Pancreas (tissue), 10 donors: ENCODE results near the gene CD79A. TPM values are rescaled to one million over a fixed set of nuclear protein-coding genes. Genes with fewer than 3 reads are reported as not detected.

Experiments used
- ATAC-seq, 4 donors: fragments of 200-7000 bp; cut with Tn5 transposase; one replicate each; pipeline versions ENCODE4 v1.8.0 to v1.9.1; 2020; ENCODE audit warnings: mild to moderate bottlenecking in 4 of 4, moderate library complexity in 4 of 4
- DNase-seq, 6 donors: peaks; one replicate each; pipeline ENCODE4 v3.0.0-alpha.2; 2020
- FAIRE-seq: peaks from 2 replicates; lab custom pipeline; 2012; peaks lifted over from hg19 to GRCh38; lab: Jason Lieb, UNC
- H3K27ac ChIP-seq, 4 donors: fragments of 200-600 bp; sonication (generic); 1 replicate in 3 of 4; 2 replicates in 1 of 4; pipeline versions ENCODE4 v1.5.0 to v1.8.0; 2020
- H3K27me3 ChIP-seq, 4 donors: fragments of 200-600 bp; one replicate each; pipeline ENCODE4 v1.8.0; 2021
- H3K36me3 ChIP-seq, 3 donors: fragments of 200-600 bp; sonication (generic) in 1 of 3; one replicate each; pipeline versions ENCODE4 v1.5.0 to v1.8.0; 2020 to 2021
- H3K4me1 ChIP-seq, 3 donors: fragments of 200-600 bp; one replicate each; pipeline ENCODE4 v1.8.0; 2021
- H3K4me3 ChIP-seq, 4 donors: fragments of 200-600 bp; sonication (generic) in 2 of 4; one replicate each; pipeline versions ENCODE4 v1.5.0 to v1.8.0; 2020 to 2021
- H3K9me3 ChIP-seq, 4 donors: fragments of 200-600 bp; one replicate each; pipeline ENCODE4 v1.8.0; 2021
- CTCF ChIP-seq, 4 donors: fragments of 200-600 bp; sonication (generic) in 3 of 4; IDR thresholded peaks; one replicate each; pipeline versions ENCODE4 v1.5.0 to v1.8.0; 2021; ENCODE audit warnings: antibody characterized with exemption in 4 of 4
- WGBS, 2 donors: extraction: QIAGEN DNeasy Blood & Tissue Kit; methylation state at CpG; one replicate each; pipeline ENCODE4 v1.1.7; 2013; 5-methylcytosine and 5-hydroxymethylcytosine counted together
- intact Hi-C, 3 donors: fragments of 100-400 bp; cut with DNase I; formaldehyde crosslinking; loops; one replicate each; pipeline versions ENCODE4 v1.11.1 to v1.14.2; 2022
- polyA plus RNA-seq, 2 donors: library from polyadenylated mRNA; stranded (reverse); fragments of 200-250 nt; gene quantifications; one replicate each; pipeline ENCODE4 v1.2.3, GENCODE V29; 2013
- total RNA-seq, 6 donors: library from RNA; stranded (reverse); fragmentation: NEBNext Ultra II Directional in 4 of 6; extraction: Animal tissue kit (Norgen Biotek cat#: 25700) in 4 of 6; gene quantifications; one replicate each; pipeline versions ENCODE4 v1.2.1 to v1.2.4, GENCODE V29; 2021 to 2023
- donor health status: healthy with polysubstance abuse.
- donor health status: DM: no; HTN: no; CAD: no; lungs with moderate emphysema.
- donor health status: DM: no; HTN: no; CAD: no.
- donor health status: control.
- donor health status: control.
- donor health status: Bipolar disorder and iron deficiency.
- donor health status: DM: yes; HTN: yes; CAD: no.
- donor health status: DM: no; HTN: no; CAD: no.
- donor health status: DM: no; HTN: no; CAD: no.
- donor health status: DM: yes; HTN: yes; CAD: no.

The CD79A gene
- total and polyA plus RNA-seq, 8 donors: 0.11 to 1.00 (median 0.28) TPM; not detected in 1

- no peaks in the 10 kb centered on the region for H3K36me3 ChIP-seq
- DNase-seq (peak in 1 of 6 donors; percentile 40), FAIRE-seq (no peak), ATAC-seq (no peak)
- no peaks in the 10 kb centered on the region for H3K27me3 ChIP-seq
- 65 to 77% methylated on average over 17 of the region's 17 CpGs for WGBS, 2 donors
- no peak overlapping the region for H3K4me3 ChIP-seq
- intact Hi-C loops: loop anchor here in 1 of 3 donors (5.0 kb wide), 1 partner anchor 69 kb away; no protein-coding TSS in a partner anchor
- no peak for TF ChIP-seq CTCF (IDR thresholded peaks at IDR 0.05)
- no peaks in the 10 kb centered on the region for H3K9me3 ChIP-seq
- no peaks in the 10 kb centered on the region for H3K4me1 ChIP-seq
- no peak overlapping the region for H3K27ac ChIP-seq
These were observed 1.1 kb downstream of the CD79A start for GRCh38 chr19:41877916-41878905.

GRCh38 chr19:41879080-41879479, 2.0 kb downstream of the CD79A start:
- no peak overlapping the region for H3K4me3 ChIP-seq
- H3K27ac ChIP-seq: no peak overlapping the region
- TF ChIP-seq CTCF (IDR thresholded peaks at IDR 0.05): no peak
- FAIRE-seq (no peak), DNase-seq (no peak), ATAC-seq (no peak)
- no peaks in the 10 kb centered on the region for H3K36me3 ChIP-seq
- H3K9me3 ChIP-seq: no peaks in the 10 kb centered on the region
- intact Hi-C loops: loop anchor here in 1 of 3 donors (5.0 kb wide), 1 partner anchor 68 kb away; no protein-coding TSS in a partner anchor
- no peaks in the 10 kb centered on the region for H3K4me1 ChIP-seq
- H3K27me3 ChIP-seq: no peaks in the 10 kb centered on the region
- 73 to 79% methylated on average over 21 of the region's 21 CpGs for WGBS, 2 donors

GRCh38 chr19:41879670-41880328, 2.7 kb downstream of the CD79A start:
- ATAC-seq: no peak
- no peak for DNase-seq
- Histone ChIP-seq H3K27me3 (no peaks in the 10 kb centered on the region), H3K27ac (no peak overlapping the region), H3K4me3 (no peak overlapping the region), H3K9me3 (no peaks in the 10 kb centered on the region), H3K4me1 (peaks cover 0 to 1% (median 0%) of the 10 kb centered on the region in 3 donors), H3K36me3 (no peaks in the 10 kb centered on the region)
- intact Hi-C loops: loop anchor here in 1 of 3 donors (5.0 kb wide), 1 partner anchor 68 kb away; no protein-coding TSS in a partner anchor
- 55 to 69% methylated on average over 7 of the region's 7 CpGs for WGBS, 2 donors
- TF ChIP-seq CTCF (IDR thresholded peaks at IDR 0.05): no peak
- FAIRE-seq: no peak

GRCh38 chr19:41880329-41880708, 3.2 kb downstream of the CD79A start:
- 56 to 71% methylated on average over 5 of the region's 5 CpGs for whole genome bisulfite sequencing, 2 donors
- intact Hi-C loops: no loop called here
- FAIRE-seq (no peak), ATAC-seq (no peak), DNase-seq (no peak)
- Histone ChIP-seq H3K27ac (no peak overlapping the region), H3K36me3 (no peaks in the 10 kb centered on the region), H3K9me3 (no peaks in the 10 kb centered on the region), H3K27me3 (no peaks in the 10 kb centered on the region), H3K4me3 (no peak overlapping the region), H3K4me1 (peaks cover 0 to 4% (median 0%) of the 10 kb centered on the region in 3 donors)
- no peak for TF ChIP-seq CTCF (IDR thresholded peaks at IDR 0.05)
